Stimulated activated CD4-positive, alpha-beta T cell treated with anti-CD3 and anti-CD28 coated beads, Interleukin-12 subunit alpha, Interleukin-12 subunit beta, amount 100 ng/mL, for 48 hours (primary cell): ENCODE data around the gene MIDN.
A peak's percentile ranks its signal among the peaks of the same experiment; 100 is the strongest.
"Not testable (repeated sequence)": the region's sequence is repeated elsewhere in the genome, so short reads cannot be mapped to it uniquely, and the experiment has no call there.

Experiments used
- DNase-seq, 3 donors: peaks; one replicate each; pipeline ENCODE4 v3.0.0-alpha.2; 2020; ENCODE audit warnings: low read depth in 2 of 3, low spot score in 1 of 3

The MIDN gene

GRCh38 chr19:1245494-1246264 lies 2.7 kb upstream of the MIDN start:
- DNase-seq = no peak

- not testable (repeated sequence) for DNase-seq
These were observed 1.9 kb upstream of the MIDN start for GRCh38 chr19:1246265-1247087.

GRCh38 chr19:1247748-1248138 lies 640 bp upstream of the MIDN start:
- no peak for DNase-seq

GRCh38 chr19:1248786-1249297 lies 459 bp downstream of the MIDN start:
- DNase-seq = peak in 2 of 3 donors; percentile 61 to 71

GRCh38 chr19:1249298-1249989 lies 1.1 kb downstream of the MIDN start:
- DNase-seq = peak; percentile 86 to 96 (median 89)

- no peak for DNase-seq
These were observed 1.6 kb downstream of the MIDN start for GRCh38 chr19:1249990-1250436.

GRCh38 chr19:1250437-1251260 lies 2.3 kb downstream of the MIDN start:
- DNase-seq = no peak

GRCh38 chr19:1251330-1252220 lies 3.2 kb downstream of the MIDN start:
- DNase-seq = peak in 1 of 3 donors; percentile 62

- DNase-seq = no peak
These were observed 3.9 kb downstream of the MIDN start for GRCh38 chr19:1252221-1252820.

GRCh38 chr19:1252821-1253513 lies 4.6 kb downstream of the MIDN start:
- DNase-seq = peak in 2 of 3 donors; percentile 66 to 67

- DNase-seq = no peak
These were observed 5.2 kb downstream of the MIDN start for GRCh38 chr19:1253514-1254080.

GRCh38 chr19:1254081-1254527 lies 5.7 kb downstream of the MIDN start:
- no peak for DNase-seq

GRCh38 chr19:1254530-1255185 lies 6.3 kb downstream of the MIDN start:
- DNase-seq = no peak

- DNase-seq = no peak
These were observed 7.1 kb downstream of the MIDN start for GRCh38 chr19:1255186-1256161.

- DNase-seq = no peak
These were observed 8.5 kb downstream of the MIDN start for GRCh38 chr19:1256646-1257474.
